RWPE1 (cell line): ENCODE measurements around the gene SSBP3.

ENCODE experiments used
- CTCF ChIA-PET: fragments of 350-600 bp; sonication (Branson Sonifier 250); formaldehyde crosslinking; extraction: SDS; loops from one replicate; lab custom pipeline; 2021; lab: Yijun Ruan, JAX
- POLR2A ChIA-PET: fragments of 400-600 bp; formaldehyde crosslinking; extraction: SDS; loops from one replicate; lab custom pipeline; 2020; ENCODE audit warnings: antibody characterized with exemption; ENCODE audit not compliant: low non-redundant PET; lab: Yijun Ruan, JAX
- DNase-seq: peaks from one replicate; pipeline ENCODE4 v3.0.0; 2012; ENCODE audit warnings: low spot score
- H3K27ac ChIP-seq: fragments of 450-650 bp; 2 replicates; pipeline ENCODE4 v1.5.1; 2017
- CTCF ChIP-seq: fragments of 450-650 bp; conservative IDR thresholded peaks from 2 replicates; pipeline ENCODE4 v1.5.1; 2017; ENCODE audit warnings: low read depth, mild to moderate bottlenecking

SSBP3 gene

GRCh38 chr1:54327386-54328065 is 78.7 kb downstream of the SSBP3 start:
- no peak for TF ChIP-seq CTCF
- DNase-seq: no peak
- ChIA-PET CTCF (interaction anchor here (0.6 kb wide), 1 partner anchor 145 kb away, joined by 3 read pairs; no protein-coding TSS in a partner anchor), POLR2A (interaction anchor here (0.7 kb wide), 1 partner anchor 35 kb away, joined by 3 read pairs; no protein-coding TSS in a partner anchor)
- no peak overlapping the region for H3K27ac ChIP-seq

DNA sequence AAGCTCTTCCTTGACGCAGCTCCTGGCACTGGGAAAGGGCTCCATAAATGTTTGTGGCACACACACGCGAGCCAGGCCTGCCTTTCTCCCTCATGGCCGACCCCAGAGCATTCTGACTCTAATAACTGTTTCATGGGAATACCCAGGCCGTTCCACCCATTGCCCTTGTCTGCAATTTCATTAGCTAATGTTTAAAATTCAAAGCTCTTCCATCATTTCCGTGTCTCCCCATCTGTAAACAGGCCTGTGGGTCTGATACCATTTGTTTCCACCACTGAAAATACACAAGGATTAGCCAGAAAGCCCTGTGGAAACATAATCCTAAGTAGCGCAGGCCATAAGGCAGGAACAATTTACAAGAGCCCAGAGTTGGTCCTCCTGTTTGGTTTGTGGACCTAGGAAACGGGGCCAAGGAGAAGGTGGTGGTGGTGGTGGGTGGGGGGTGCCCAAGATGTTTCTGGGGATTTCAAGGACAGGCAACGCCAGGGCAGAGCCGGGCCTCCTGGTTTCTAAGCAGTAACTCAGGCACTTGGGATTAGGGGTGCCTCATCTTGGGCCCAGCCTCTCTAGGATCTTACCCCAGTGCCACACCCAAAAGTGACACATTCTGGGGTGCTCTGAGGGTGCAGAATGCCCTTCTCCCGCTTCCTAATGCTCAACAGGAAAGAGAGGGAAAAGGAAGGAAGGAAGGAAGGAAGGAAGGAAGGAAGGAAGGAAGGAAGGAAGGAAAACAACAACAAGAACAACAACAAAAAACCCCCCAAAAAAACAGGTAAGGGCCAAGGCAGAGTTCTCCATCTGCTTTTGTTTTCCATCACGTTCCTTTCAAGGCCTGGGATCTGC is 79.4 kb downstream of the SSBP3 start:
- POLR2A ChIA-PET: interaction anchor here (0.7 kb wide), 1 partner anchor 36 kb away, joined by 3 read pairs; no protein-coding TSS in a partner anchor
- CTCF ChIA-PET: interaction anchor here (0.5 kb wide), 1 partner anchor 625 kb away, joined by 3 read pairs; no protein-coding TSS in a partner anchor
- DNase-seq: no peak
- H3K27ac ChIP-seq: 0 out of 2 replicates have a peak overlapping the region, but pooled peaks have one; percentile 5
- no peak for TF ChIP-seq CTCF

- no peak for DNase-seq
- no peak for TF ChIP-seq CTCF
- ChIA-PET CTCF (interaction anchor here (0.5 to 1.3 kb wide), 2 partner anchors 163 to 626 kb away, joined by 3 read pairs; no protein-coding TSS in a partner anchor), POLR2A (no interaction called here)
- 0 out of 2 replicates have a peak overlapping the region, but pooled peaks have one; percentile 5 for H3K27ac ChIP-seq
These were observed 80.3 kb downstream of the SSBP3 start for GRCh38 chr1:54325703-54326461.

GRCh38 chr1:54325284-54325683 is 80.9 kb downstream of the SSBP3 start:
- no peak for TF ChIP-seq CTCF
- ChIA-PET CTCF (interaction anchor here (1.3 kb wide), 1 partner anchor 164 kb away, joined by 3 read pairs; no protein-coding TSS in a partner anchor), POLR2A (no interaction called here)
- no peak for DNase-seq
- H3K27ac ChIP-seq: peak overlapping the region; percentile 76

- CTCF ChIA-PET: interaction anchor here (1.0 to 1.3 kb wide), 2 partner anchors 24 to 165 kb away, joined by 3 read pairs; no protein-coding TSS in a partner anchor
- DNase-seq: no peak
- POLR2A ChIA-PET: no interaction called here
- peak overlapping the region; percentile 76 for H3K27ac ChIP-seq
- TF ChIP-seq CTCF: no peak
These were observed 81.7 kb downstream of the SSBP3 start for GRCh38 chr1:54324251-54325140.
